Measurements from ENCODE around the gene GSX2.
A peak's percentile ranks its signal among the peaks of the same experiment; 100 is the strongest.

The GSX2 gene

GRCh38 chr4:54062392-54062791 is 37.6 kb upstream of the GSX2 start:
- no peak overlapping the region for H3K4me3 ChIP-seq (ENCODE audit: low read length)
- H3K27me3 ChIP-seq (ENCODE audit: control insufficient read depth, insufficient read depth, low read length) = no peaks in the 10 kb centered on the region
- no peak for DNase-seq (ENCODE audit: low read depth, low spot score)
- H3K9me3 ChIP-seq (ENCODE audit: control insufficient read depth, insufficient read depth, low read length) = no peaks in the 10 kb centered on the region
- H3K27ac ChIP-seq (ENCODE audit: low read length) = no peak overlapping the region
- no peaks in the 10 kb centered on the region for H3K36me3 ChIP-seq (ENCODE audit: control insufficient read depth, insufficient read depth, low read length)
- whole genome bisulfite sequencing (ENCODE audit: insufficient coverage, insufficient read length) = no CpG with 5 or more reads among the region's 3 CpGs
- H3K4me1 ChIP-seq (ENCODE audit: control insufficient read depth, insufficient read depth, low read length) = no peaks in the 10 kb centered on the region

DNA sequence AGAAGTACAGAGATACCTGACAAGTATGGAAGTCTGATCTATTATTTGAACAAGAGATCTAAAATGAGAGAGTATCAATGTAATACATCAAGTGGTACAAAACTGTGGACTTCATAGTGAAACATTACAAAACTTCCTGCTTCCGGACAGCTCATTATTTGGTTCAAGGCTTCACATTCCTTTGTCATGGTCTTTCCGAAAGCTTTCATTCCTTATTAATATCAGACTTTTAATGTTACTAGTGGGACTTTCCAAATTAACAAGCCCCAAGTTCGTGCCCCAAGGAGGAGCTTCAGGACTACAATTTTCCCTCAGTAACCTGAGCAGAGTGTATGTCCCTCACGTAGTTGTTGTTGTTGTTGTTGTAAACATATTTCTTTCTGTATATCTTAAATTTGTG is 36.7 kb upstream of the GSX2 start:
- WGBS (ENCODE audit: insufficient coverage, insufficient read length) = no CpG with 5 or more reads among the region's 4 CpGs
- no peaks in the 10 kb centered on the region for H3K27me3 ChIP-seq (ENCODE audit: control insufficient read depth, insufficient read depth, low read length)

DNA sequence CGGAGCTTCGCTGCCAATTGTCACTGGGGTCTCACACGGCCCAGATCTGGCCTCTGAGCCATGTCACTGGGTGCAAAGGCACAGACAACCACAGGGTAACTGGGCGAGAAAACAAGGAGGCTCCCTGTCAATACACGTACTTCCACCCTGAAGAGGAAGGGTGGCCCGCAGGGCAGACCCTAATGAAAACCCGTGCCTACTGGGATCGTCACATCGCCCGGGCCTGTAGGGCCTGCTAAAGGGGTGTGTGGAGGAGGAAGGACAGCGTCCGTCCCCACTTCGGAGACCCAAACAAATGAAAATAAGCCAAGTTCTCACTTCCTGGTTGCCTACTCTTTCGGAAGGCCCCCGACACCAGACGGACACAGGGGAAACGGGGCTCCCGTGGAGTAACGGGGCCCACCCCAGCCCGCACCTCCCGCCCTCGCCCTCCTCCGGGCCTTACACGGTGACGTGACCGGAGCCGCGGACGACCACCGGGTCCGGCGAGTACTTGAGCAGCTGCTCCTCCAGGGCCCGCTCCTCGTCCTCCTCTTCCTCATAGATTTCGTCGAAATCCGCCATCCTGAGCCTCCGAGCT is 36.1 kb upstream of the GSX2 start:
- no peaks in the 10 kb centered on the region for H3K36me3 ChIP-seq (ENCODE audit: control insufficient read depth, insufficient read depth, low read length)
- peak overlapping the region; percentile 66 for H3K4me3 ChIP-seq (ENCODE audit: low read length)
- H3K27ac ChIP-seq (ENCODE audit: low read length) = no peak overlapping the region
- H3K27me3 ChIP-seq (ENCODE audit: control insufficient read depth, insufficient read depth, low read length) = no peaks in the 10 kb centered on the region
- H3K9me3 ChIP-seq (ENCODE audit: control insufficient read depth, insufficient read depth, low read length) = no peaks in the 10 kb centered on the region
- DNase-seq (ENCODE audit: low read depth, low spot score) = no peak
- WGBS (ENCODE audit: insufficient coverage, insufficient read length) = no CpG with 5 or more reads among the region's 38 CpGs
- no peaks in the 10 kb centered on the region for H3K4me1 ChIP-seq (ENCODE audit: control insufficient read depth, insufficient read depth, low read length)

More for the DNA sequence above, 36.7 kb upstream of the GSX2 start:
- Histone ChIP-seq H3K9me3 (ENCODE audit: control insufficient read depth, insufficient read depth, low read length) (no peaks in the 10 kb centered on the region), H3K36me3 (ENCODE audit: control insufficient read depth, insufficient read depth, low read length) (no peaks in the 10 kb centered on the region), H3K4me3 (ENCODE audit: low read length) (no peak overlapping the region; the same call in 1 of the 2 replicates), H3K27ac (ENCODE audit: low read length) (no peak overlapping the region), H3K4me1 (ENCODE audit: control insufficient read depth, insufficient read depth, low read length) (no peaks in the 10 kb centered on the region)
- no peak for DNase-seq (ENCODE audit: low read depth, low spot score)

DNA sequence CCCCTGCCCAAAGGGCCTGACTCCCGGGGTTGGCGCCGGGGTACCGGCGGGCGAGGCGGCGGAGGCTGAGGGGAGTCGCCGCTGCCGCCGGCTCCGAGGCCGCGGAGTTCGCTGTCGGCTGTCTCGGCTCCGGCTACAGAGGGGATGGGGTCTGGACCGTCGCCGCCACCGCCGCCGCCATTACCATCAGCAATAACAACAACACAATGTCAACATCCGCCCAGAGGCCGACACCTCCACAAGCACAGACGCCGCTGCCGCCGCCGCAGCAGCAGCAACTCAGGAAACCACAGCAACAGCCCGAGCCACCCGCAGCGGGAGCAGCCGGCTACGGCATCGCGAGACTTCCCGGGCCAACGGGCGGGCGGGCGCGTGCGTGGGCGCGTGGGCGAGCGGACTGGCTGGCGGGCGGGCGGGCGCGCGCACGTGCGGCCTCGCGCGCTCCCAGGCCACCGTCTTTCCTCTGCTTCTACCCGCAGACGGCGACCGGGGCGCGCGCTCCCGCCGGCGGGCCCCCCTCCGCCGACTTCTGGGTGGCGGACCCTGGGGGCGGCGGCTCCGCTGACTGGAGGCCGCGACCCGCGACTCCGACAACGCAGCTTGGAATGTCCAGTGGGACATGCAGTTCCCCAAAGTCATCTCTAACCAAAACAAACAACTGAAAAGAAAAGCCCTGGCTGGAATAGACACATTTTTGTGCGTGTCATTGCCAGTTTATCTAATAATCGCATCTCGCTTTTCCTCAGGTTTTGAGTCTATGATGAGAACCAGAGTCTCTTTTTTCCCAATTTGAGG is 35.4 kb upstream of the GSX2 start, which contains the start of gene CHIC2:
CHIC2 (minus strand) TSS at position 289 of the 795 bp plus-strand sequence. CDS start 305 bp downstream, outside the sequence.
- DNase-seq (ENCODE audit: low read depth, low spot score) = peak; percentile 50
- H3K36me3 ChIP-seq (ENCODE audit: control insufficient read depth, insufficient read depth, low read length) = no peaks in the 10 kb centered on the region
- no peak within 1 kb of the TSS for H3K27ac ChIP-seq (ENCODE audit: low read length)
- H3K27me3 ChIP-seq (ENCODE audit: control insufficient read depth, insufficient read depth, low read length) = no peaks in the 10 kb centered on the region
- H3K4me3 ChIP-seq (ENCODE audit: low read length) = peak within 1 kb of the TSS; percentile 66
- no peaks in the 10 kb centered on the region for H3K4me1 ChIP-seq (ENCODE audit: control insufficient read depth, insufficient read depth, low read length)
- no CpG with 5 or more reads among the region's 87 CpGs for WGBS (ENCODE audit: insufficient coverage, insufficient read length)
- no peaks in the 10 kb centered on the region for H3K9me3 ChIP-seq (ENCODE audit: control insufficient read depth, insufficient read depth, low read length)

DNA sequence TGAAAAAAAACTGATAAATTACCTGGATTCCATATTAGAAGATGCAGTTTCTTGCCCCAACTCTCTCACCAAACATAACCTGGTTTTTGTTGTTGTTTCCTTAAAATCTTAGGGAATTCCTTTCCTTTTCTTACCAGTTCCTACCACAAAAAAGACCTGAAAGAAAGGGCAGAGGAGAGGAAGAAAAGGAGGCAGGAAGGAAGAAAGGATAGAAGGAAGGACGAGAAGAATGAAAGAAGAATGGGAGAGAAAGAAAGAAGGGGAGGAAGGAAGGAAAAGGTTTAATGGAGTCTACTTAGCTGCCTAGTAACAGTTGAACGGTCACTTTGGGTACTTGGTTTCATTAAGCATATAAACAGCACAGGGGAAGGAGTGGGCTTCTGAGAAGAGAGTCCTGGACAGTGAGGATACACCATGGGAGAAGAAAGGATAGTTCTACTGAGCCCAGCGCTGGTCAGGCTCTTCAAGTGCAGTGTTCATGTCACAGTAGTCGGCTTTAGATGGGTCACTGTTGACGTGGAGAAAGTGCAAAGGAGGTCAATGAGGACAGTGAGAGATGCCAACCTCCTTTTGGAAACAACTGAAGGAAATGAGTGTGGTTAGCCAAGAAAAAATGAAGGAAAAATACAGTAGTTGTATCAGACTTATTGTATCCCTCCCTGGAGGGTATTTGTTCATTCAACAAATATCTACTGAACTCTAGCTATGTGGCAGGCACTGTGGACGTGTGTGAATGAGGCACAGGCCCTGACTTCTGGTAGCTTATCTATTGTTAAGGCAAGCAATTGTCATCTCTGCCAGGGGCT is 34.5 kb upstream of the GSX2 start:
- Histone ChIP-seq H3K4me3 (ENCODE audit: low read length) (no peak overlapping the region), H3K27ac (ENCODE audit: low read length) (no peak overlapping the region), H3K27me3 (ENCODE audit: control insufficient read depth, insufficient read depth, low read length) (no peaks in the 10 kb centered on the region), H3K9me3 (ENCODE audit: control insufficient read depth, insufficient read depth, low read length) (no peaks in the 10 kb centered on the region), H3K36me3 (ENCODE audit: control insufficient read depth, insufficient read depth, low read length) (no peaks in the 10 kb centered on the region), H3K4me1 (ENCODE audit: control insufficient read depth, insufficient read depth, low read length) (no peaks in the 10 kb centered on the region)
- WGBS (ENCODE audit: insufficient coverage, insufficient read length) = 100% methylated on average over 1 of the region's 6 CpGs
- no peak for DNase-seq (ENCODE audit: low read depth, low spot score)

DNA sequence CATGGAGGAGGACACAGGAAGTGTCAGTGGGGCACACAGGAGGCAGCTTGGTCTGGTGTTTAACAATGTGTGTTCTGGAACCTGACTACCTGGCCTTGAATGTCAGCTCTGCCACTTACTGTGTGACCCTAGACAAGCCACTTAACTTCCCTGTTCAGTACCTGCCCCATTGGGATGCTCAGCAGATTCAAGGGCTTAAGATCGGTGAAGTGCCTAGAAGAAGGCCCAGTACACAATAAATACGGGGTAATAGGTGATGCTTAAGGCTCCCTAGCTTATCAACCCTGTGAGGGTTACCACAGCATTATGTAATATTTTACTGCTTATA is 33.9 kb upstream of the GSX2 start:
- no peaks in the 10 kb centered on the region for H3K4me1 ChIP-seq (ENCODE audit: control insufficient read depth, insufficient read depth, low read length)
- DNase-seq (ENCODE audit: low read depth, low spot score) = no peak
- WGBS (ENCODE audit: insufficient coverage, insufficient read length) = no CpG with 5 or more reads among the region's 2 CpGs
- H3K27ac ChIP-seq (ENCODE audit: low read length) = no peak overlapping the region
- H3K36me3 ChIP-seq (ENCODE audit: control insufficient read depth, insufficient read depth, low read length) = no peaks in the 10 kb centered on the region
- no peak overlapping the region for H3K4me3 ChIP-seq (ENCODE audit: low read length)
- no peaks in the 10 kb centered on the region for H3K27me3 ChIP-seq (ENCODE audit: control insufficient read depth, insufficient read depth, low read length)
- H3K9me3 ChIP-seq (ENCODE audit: control insufficient read depth, insufficient read depth, low read length) = no peaks in the 10 kb centered on the region

- H3K4me3 ChIP-seq (ENCODE audit: low read length) = no peak overlapping the region
- H3K4me1 ChIP-seq (ENCODE audit: control insufficient read depth, insufficient read depth, low read length) = no peaks in the 10 kb centered on the region
- H3K27me3 ChIP-seq (ENCODE audit: control insufficient read depth, insufficient read depth, low read length) = no peaks in the 10 kb centered on the region
- no CpG with 5 or more reads among the region's 2 CpGs for WGBS (ENCODE audit: insufficient coverage, insufficient read length)
- no peaks in the 10 kb centered on the region for H3K36me3 ChIP-seq (ENCODE audit: control insufficient read depth, insufficient read depth, low read length)
- H3K27ac ChIP-seq (ENCODE audit: low read length) = no peak overlapping the region
- no peaks in the 10 kb centered on the region for H3K9me3 ChIP-seq (ENCODE audit: control insufficient read depth, insufficient read depth, low read length)
- DNase-seq (ENCODE audit: low read depth, low spot score) = no peak
These were observed 33.2 kb upstream of the GSX2 start for GRCh38 chr4:54066718-54067129.

DNA sequence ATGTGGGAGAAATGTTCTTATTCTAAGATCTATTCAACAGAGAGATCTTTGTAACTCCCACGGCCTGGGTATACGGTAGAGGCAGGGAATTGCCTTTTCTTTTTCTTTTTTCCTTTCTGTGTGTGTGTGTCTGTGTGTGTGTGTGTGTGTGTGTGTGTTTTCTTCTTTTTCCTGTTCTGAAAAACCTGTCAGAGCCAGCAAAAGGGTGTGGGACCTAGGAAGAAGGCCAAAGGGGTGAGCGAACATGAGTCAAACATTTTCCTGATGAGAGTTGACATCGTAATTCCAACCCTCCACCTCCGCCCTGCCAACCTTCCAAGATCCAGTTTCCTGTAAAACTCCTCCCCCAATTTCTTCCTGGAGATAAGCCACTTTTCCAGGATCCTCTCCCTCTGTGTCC is 32.8 kb upstream of the GSX2 start:
- H3K36me3 ChIP-seq (ENCODE audit: control insufficient read depth, insufficient read depth, low read length) = no peaks in the 10 kb centered on the region
- H3K27me3 ChIP-seq (ENCODE audit: control insufficient read depth, insufficient read depth, low read length) = no peaks in the 10 kb centered on the region
- H3K27ac ChIP-seq (ENCODE audit: low read length) = no peak overlapping the region
- H3K4me1 ChIP-seq (ENCODE audit: control insufficient read depth, insufficient read depth, low read length) = no peaks in the 10 kb centered on the region
- no peak overlapping the region for H3K4me3 ChIP-seq (ENCODE audit: low read length)
- no peaks in the 10 kb centered on the region for H3K9me3 ChIP-seq (ENCODE audit: control insufficient read depth, insufficient read depth, low read length)
- no peak for DNase-seq (ENCODE audit: low read depth, low spot score)
- WGBS (ENCODE audit: insufficient coverage, insufficient read length) = no CpG with 5 or more reads among the region's 5 CpGs

DNA sequence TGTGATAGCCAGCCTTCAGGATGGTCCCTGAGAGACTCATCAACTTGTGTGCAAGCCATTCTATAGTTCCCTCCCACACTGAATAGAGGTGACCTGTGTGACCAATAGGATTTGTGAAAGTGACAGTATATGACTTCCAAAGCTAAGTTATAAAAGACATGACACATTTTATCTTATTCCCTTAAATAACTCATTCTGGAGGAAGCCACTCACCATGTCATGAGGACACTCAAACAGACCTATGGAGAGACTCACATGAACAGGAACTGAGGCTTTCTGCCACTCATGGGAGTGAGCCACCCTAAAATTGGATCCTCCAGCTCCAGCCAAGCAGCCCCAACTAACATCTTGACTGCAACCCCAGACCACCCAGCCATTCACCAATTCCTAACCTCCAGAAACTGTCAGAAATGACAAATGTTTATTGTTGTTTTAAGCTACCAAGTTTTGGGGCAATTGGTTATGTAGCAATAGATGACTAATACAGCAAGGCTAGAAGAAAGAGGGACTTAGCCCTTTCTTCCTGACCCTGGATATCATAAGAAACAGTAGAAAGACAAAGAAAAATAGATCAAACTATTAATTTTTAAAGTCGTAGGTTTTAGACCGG is 26.6 kb upstream of the GSX2 start:
- Histone ChIP-seq H3K27me3 (ENCODE audit: control insufficient read depth, insufficient read depth, low read length) (no peaks in the 10 kb centered on the region), H3K4me1 (ENCODE audit: control insufficient read depth, insufficient read depth, low read length) (no peaks in the 10 kb centered on the region), H3K9me3 (ENCODE audit: control insufficient read depth, insufficient read depth, low read length) (no peaks in the 10 kb centered on the region), H3K4me3 (ENCODE audit: low read length) (no peak overlapping the region), H3K27ac (ENCODE audit: low read length) (no peak overlapping the region), H3K36me3 (ENCODE audit: control insufficient read depth, insufficient read depth, low read length) (no peaks in the 10 kb centered on the region)
- DNase-seq (ENCODE audit: low read depth, low spot score) = no peak
- no CpG with 5 or more reads among the region's 2 CpGs for WGBS (ENCODE audit: insufficient coverage, insufficient read length)

- Histone ChIP-seq H3K27me3 (ENCODE audit: control insufficient read depth, insufficient read depth, low read length) (no peaks in the 10 kb centered on the region), H3K4me1 (ENCODE audit: control insufficient read depth, insufficient read depth, low read length) (no peaks in the 10 kb centered on the region), H3K27ac (ENCODE audit: low read length) (no peak overlapping the region), H3K36me3 (ENCODE audit: control insufficient read depth, insufficient read depth, low read length) (no peaks in the 10 kb centered on the region), H3K9me3 (ENCODE audit: control insufficient read depth, insufficient read depth, low read length) (no peaks in the 10 kb centered on the region), H3K4me3 (ENCODE audit: low read length) (no peak overlapping the region)
- DNase-seq (ENCODE audit: low read depth, low spot score) = no peak
These were observed 25.6 kb upstream of the GSX2 start for GRCh38 chr4:54074381-54074780.

Data from iPS DF 6.9 (cell line).